Brain pericyte (primary cell): Measurements from ENCODE around the gene THBD.

Experiments used
- DNase-seq: peaks from one replicate; pipeline ENCODE4 v3.0.0-alpha.2; 2012; ENCODE audit warnings: low read depth, low spot score

THBD gene

GRCh38 chr20:23011008-23011721, 38.3 kb downstream of the THBD start:
- DNase-seq, result no peak

- DNase-seq, result no peak
These were observed 39.4 kb downstream of the THBD start for GRCh38 chr20:23010096-23010495.

GRCh38 chr20:23009636-23010035, 39.8 kb downstream of the THBD start:
- DNase-seq, result no peak

- no peak for DNase-seq
These were observed 40.8 kb downstream of the THBD start for GRCh38 chr20:23008667-23009066.

- DNase-seq, result no peak
These were observed 41.4 kb downstream of the THBD start for GRCh38 chr20:23007886-23008655.

- DNase-seq, result no peak
These were observed 42.0 kb downstream of the THBD start for GRCh38 chr20:23007462-23007861.

- DNase-seq, result no peak
These were observed 43.7 kb downstream of the THBD start for GRCh38 chr20:23005776-23006175.

GRCh38 chr20:23003881-23004460, 45.5 kb downstream of the THBD start:
- no peak for DNase-seq

GRCh38 chr20:23003077-23003635, 46.3 kb downstream of the THBD start:
- DNase-seq, result no peak

- DNase-seq, result no peak
These were observed 47.2 kb downstream of the THBD start for GRCh38 chr20:23002276-23002675.

- DNase-seq, result no peak
These were observed 49.1 kb downstream of the THBD start for GRCh38 chr20:23000232-23000947.

GRCh38 chr20:22999756-23000155, 49.7 kb downstream of the THBD start:
- DNase-seq, result no peak

GRCh38 chr20:22998476-22998875, 51.0 kb downstream of the THBD start:
- no peak for DNase-seq

- no peak for DNase-seq
These were observed 53.5 kb downstream of the THBD start for GRCh38 chr20:22995923-22996322.
